ENCODE data around the gene PBRM1. TPM values are rescaled to one million over a fixed set of nuclear protein-coding genes. Genes with fewer than 3 reads are reported as not detected.
A peak's percentile ranks its signal among the peaks of the same experiment; 100 is the strongest.

PBRM1 gene
- total and polyA plus RNA-seq, 2 experiments from 2014 or later: 57.5 to 72.5 TPM

DNA sequence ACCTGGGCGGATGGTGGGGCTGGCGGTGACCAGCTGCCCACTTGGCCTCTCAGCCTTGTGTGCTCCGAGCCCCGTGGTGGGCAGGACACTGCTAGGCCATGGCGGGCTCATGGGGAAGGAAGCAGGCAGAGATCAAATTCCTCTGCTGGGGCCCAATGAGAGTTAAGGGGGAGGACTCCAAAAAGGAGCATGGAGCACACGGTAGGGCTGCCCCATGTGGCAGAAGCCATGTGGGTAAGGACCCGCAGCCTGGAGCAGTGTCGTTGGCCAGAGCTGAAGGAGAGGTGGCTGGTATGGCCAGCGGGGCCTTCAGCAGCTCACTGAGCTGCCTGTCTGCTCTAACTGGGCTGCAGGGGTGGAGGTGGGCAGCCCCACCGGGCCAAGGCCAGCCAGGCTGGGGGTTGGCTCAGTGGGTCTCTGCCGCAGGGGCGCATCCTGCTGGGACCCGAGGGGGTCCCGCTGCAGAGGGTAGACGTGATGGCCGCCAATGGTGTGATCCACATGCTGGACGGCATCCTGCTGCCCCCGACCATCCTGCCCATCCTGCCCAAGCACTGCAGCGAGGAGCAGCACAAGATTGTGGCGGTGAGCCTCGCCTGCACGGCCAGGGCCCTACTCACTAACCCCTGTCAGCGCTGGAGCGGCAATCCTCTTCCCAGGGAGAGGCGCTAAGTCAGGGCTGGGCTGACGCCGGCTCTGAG lies 179.3 kb downstream of the PBRM1 start:
- no peaks in the 10 kb centered on the region; the same call in 2 of the 3 replicates for H3K9me3 Mint-ChIP-seq
- H2AFZ ChIP-seq: no peak overlapping the region
- H3K4me2 ChIP-seq: no peak overlapping the region
- H4K20me1 ChIP-seq (replicated peaks; ENCODE audit: insufficient read depth): no peaks in the 10 kb centered on the region
- DNase-seq (ENCODE audit: low spot score) (no peak), ATAC-seq (peak; percentile 7; the same call in 2 of the 3 replicates)
- no peak overlapping the region for H3K27ac ChIP-seq (ENCODE audit: low read depth)
- no peaks in the 10 kb centered on the region for H3F3A ChIP-seq (replicated peaks; ENCODE audit: low read depth)
- no peak overlapping the region for H3K27ac Mint-ChIP-seq
- H3K36me3 ChIP-seq (ENCODE audit: insufficient read depth): no peaks in the 10 kb centered on the region
- no peaks in the 10 kb centered on the region for H3K79me2 ChIP-seq (replicated peaks; ENCODE audit: insufficient read depth)
- TF ChIP-seq, protein P1, sequence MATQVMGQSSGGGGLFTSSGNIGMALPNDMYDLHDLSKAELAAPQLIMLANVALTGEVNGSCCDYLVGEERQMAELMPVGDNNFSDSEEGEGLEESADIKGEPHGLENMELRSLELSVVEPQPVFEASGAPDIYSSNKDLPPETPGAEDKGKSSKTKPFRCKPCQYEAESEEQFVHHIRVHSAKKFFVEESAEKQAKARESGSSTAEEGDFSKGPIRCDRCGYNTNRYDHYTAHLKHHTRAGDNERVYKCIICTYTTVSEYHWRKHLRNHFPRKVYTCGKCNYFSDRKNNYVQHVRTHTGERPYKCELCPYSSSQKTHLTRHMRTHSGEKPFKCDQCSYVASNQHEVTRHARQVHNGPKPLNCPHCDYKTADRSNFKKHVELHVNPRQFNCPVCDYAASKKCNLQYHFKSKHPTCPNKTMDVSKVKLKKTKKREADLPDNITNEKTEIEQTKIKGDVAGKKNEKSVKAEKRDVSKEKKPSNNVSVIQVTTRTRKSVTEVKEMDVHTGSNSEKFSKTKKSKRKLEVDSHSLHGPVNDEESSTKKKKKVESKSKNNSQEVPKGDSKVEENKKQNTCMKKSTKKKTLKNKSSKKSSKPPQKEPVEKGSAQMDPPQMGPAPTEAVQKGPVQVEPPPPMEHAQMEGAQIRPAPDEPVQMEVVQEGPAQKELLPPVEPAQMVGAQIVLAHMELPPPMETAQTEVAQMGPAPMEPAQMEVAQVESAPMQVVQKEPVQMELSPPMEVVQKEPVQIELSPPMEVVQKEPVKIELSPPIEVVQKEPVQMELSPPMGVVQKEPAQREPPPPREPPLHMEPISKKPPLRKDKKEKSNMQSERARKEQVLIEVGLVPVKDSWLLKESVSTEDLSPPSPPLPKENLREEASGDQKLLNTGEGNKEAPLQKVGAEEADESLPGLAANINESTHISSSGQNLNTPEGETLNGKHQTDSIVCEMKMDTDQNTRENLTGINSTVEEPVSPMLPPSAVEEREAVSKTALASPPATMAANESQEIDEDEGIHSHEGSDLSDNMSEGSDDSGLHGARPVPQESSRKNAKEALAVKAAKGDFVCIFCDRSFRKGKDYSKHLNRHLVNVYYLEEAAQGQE (IDR thresholded peaks at IDR 0.05; ENCODE audit: unreplicated experiment): no peak
- TF ChIP-seq EZH2phosphoT487 (IDR thresholded peaks at IDR 0.05; ENCODE audit: unreplicated experiment): no peak
- TF ChIP-seq CTCF (conservative IDR thresholded peaks at IDR 0.05; ENCODE audit: low read depth in 2 of 2): no peak
- no peak for TF ChIP-seq JUNB (IDR thresholded peaks at IDR 0.05; ENCODE audit: unreplicated experiment)
- no peak for TF ChIP-seq NANOG (IDR thresholded peaks at IDR 0.05; ENCODE audit: borderline replicate concordance)
- TF ChIP-seq POLR2AphosphoS5 (IDR thresholded peaks at IDR 0.05; ENCODE audit: low read depth): no peak
- TF ChIP-seq ZNF331 (CRISPR knock-in tag; IDR thresholded peaks at IDR 0.05; ENCODE audit: low read depth): no peak
- no peak for TF ChIP-seq ZNF462 (CRISPR knock-in tag; IDR thresholded peaks at IDR 0.05)
- TF ChIP-seq, protein P2, sequence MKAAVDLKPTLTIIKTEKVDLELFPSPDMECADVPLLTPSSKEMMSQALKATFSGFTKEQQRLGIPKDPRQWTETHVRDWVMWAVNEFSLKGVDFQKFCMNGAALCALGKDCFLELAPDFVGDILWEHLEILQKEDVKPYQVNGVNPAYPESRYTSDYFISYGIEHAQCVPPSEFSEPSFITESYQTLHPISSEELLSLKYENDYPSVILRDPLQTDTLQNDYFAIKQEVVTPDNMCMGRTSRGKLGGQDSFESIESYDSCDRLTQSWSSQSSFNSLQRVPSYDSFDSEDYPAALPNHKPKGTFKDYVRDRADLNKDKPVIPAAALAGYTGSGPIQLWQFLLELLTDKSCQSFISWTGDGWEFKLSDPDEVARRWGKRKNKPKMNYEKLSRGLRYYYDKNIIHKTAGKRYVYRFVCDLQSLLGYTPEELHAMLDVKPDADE (IDR thresholded peaks at IDR 0.05): no peak
- no peak for TF ChIP-seq EZH2 (IDR thresholded peaks at IDR 0.05; ENCODE audit: low read depth, unreplicated experiment)
- no peak for TF ChIP-seq CREB1 (CRISPR knock-in tag; IDR thresholded peaks at IDR 0.05; ENCODE audit: low read depth)
- TF ChIP-seq ZNF114 (CRISPR knock-in tag; IDR thresholded peaks at IDR 0.05): no peak
- no peak for TF ChIP-seq STAT1 (IDR thresholded peaks at IDR 0.05; ENCODE audit: unreplicated experiment)
- no peak overlapping the region for H3K4me3 ChIP-seq
- peaks cover 6% of the 10 kb centered on the region; the same call in 2 of the 3 replicates for H3K4me1 Mint-ChIP-seq
- no peak overlapping the region for H3K4me3 Mint-ChIP-seq
- no peaks in the 10 kb centered on the region for H3K9me2 ChIP-seq (ENCODE audit: insufficient read depth)
- H3K36me3 Mint-ChIP-seq (ENCODE audit: low read depth): no peaks in the 10 kb centered on the region
- no peaks in the 10 kb centered on the region for H3K27me3 ChIP-seq (ENCODE audit: insufficient read depth)
- H3K27me3 Mint-ChIP-seq (ENCODE audit: insufficient read depth, low read depth, poor library complexity): peaks cover 6% of the 10 kb centered on the region
- H3K4me1 ChIP-seq (ENCODE audit: insufficient read depth): no peaks in the 10 kb centered on the region

Measured in GM23338 (cell line).